ENCODE measurements around the gene MC5R. TPM values are rescaled to one million over a fixed set of nuclear protein-coding genes. Genes with fewer than 3 reads are reported as not detected.

MC5R gene
- not detected for total RNA-seq

DNA sequence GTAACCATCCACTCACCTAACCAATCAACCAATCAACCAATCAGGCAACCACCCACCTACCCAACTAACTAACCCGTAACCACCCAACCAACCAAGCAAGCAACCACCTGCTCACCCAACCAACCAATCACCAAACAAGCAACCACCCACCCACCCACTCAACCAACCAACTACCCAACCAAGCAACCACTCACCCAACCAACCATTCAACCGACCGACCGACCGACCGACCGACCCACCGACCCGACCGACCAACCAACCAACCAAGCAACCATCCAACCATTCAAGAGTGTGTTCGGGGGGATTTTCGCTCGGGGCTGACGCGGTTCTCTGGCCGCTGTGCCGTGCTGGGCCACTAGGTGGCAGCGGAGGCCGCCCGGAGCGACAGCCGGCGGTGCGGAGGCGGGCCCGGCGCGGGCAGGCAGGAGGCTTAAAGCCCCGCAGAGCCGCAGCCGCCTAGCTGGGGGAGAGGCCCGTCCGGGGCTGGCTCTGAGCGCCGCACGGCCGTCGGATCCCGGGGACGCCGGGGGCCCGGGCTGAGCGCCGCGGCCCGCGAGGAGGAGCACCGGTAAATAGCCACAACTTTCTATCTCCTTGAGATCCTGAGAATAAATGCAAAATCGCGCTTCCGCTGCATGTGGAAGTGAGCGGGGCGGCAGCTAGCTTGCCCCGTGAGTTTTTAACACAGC is at the start of gene MC5R:
Gene MC5R (plus strand): TSS at position 443 of the 689 bp plus-strand sequence. CDS start 1,617 bp downstream, outside the sequence.
- intact Hi-C loops (cut with DNase I, micrococcal nuclease) = loop anchor here (1.0 to 10.0 kb wide), 2 partner anchors 61 to 262 kb away; no protein-coding TSS in a partner anchor
- peak; percentile 83 for DNase-seq
- Mint-ChIP-seq H3K27me3 (peaks cover 30% of the 10 kb centered on the region), H3K4me1 (peaks cover 2% of the 10 kb centered on the region), H3K36me3 (ENCODE audit: low read depth) (no peaks in the 10 kb centered on the region), H3K27ac (no peak within 1 kb of the TSS), H3K4me3 (no peak within 1 kb of the TSS), H3K9me3 (ENCODE audit: low read depth) (no peaks in the 10 kb centered on the region)
- ChIA-PET CTCF (interaction anchor here (0.7 to 2.2 kb wide), 11 partner anchors 8 to 263 kb away, joined by 3 to 31 read pairs (median 3); no protein-coding TSS in a partner anchor), POLR2A (no interaction called here)
- ATAC-seq = peak; percentile 92

DNA sequence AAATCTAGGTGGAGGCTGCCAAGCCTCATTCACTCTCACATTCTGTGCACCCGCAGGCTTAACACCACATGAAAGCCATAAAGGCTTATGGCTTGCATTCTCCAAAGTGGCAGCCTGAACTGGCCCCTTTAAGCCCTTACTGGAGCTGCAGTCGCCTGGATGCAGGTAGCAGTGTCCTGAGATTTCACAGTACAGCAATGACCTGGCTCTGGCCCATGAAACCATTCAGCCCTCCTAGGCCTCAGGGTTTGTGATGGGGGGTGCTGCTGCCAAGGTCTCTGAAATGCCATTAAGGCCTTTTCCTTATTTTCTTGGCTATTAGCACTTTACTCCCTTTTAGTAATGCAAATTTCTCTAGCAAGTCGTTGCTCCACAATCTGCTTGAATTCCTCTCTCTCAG is 48.9 kb upstream of the MC5R start:
- Mint-ChIP-seq H3K36me3 (ENCODE audit: low read depth) (no peaks in the 10 kb centered on the region), H3K4me1 (no peaks in the 10 kb centered on the region), H3K4me3 (no peak overlapping the region), H3K27me3 (peaks cover 10% of the 10 kb centered on the region), H3K9me3 (ENCODE audit: low read depth) (peaks cover 10% of the 10 kb centered on the region), H3K27ac (no peak overlapping the region)
- no peak for DNase-seq
- ChIA-PET CTCF (interaction anchor here (1.6 kb wide), 1 partner anchor 15 kb away, joined by 4 read pairs; no protein-coding TSS in a partner anchor), POLR2A (no interaction called here)
- intact Hi-C loops (cut with DNase I, micrococcal nuclease) = no loop called here
- no peak for ATAC-seq

DNA sequence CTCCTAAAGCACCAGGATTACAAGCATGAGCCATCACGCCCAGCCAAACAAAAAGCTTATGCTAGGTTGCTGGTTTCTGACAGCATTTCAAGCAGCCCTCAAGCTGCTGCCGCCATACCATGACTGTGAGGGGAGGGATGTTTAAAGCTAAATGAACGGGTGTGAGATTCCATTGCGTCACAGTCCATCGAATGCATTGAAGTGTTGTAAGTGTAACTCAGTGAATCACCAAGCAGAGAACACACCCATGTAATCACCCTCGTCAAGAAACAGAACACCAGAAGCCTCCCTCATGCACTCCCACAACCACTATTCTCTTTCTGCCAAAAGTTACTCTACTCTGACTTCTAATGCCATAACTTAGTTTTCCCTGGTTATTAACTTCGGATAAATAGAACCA is 32.8 kb upstream of the MC5R start:
- H3K27me3 Mint-ChIP-seq = peaks cover 9% of the 10 kb centered on the region
- H3K9me3 Mint-ChIP-seq (ENCODE audit: low read depth) = peaks cover 2% of the 10 kb centered on the region
- H3K27ac Mint-ChIP-seq = no peak overlapping the region
- DNase-seq (no peak), ATAC-seq (no peak)
- POLR2A ChIA-PET = no interaction called here
- H3K4me1 Mint-ChIP-seq = no peaks in the 10 kb centered on the region
- H3K4me3 Mint-ChIP-seq = no peak overlapping the region
- intact Hi-C loops (cut with DNase I, micrococcal nuclease) = loop anchor here in 1 of 2 experiments (10.0 kb wide), 1 partner anchor 64 kb away; no protein-coding TSS in a partner anchor
- no peaks in the 10 kb centered on the region for H3K36me3 Mint-ChIP-seq (ENCODE audit: low read depth)
- CTCF ChIA-PET = no interaction called here

DNA sequence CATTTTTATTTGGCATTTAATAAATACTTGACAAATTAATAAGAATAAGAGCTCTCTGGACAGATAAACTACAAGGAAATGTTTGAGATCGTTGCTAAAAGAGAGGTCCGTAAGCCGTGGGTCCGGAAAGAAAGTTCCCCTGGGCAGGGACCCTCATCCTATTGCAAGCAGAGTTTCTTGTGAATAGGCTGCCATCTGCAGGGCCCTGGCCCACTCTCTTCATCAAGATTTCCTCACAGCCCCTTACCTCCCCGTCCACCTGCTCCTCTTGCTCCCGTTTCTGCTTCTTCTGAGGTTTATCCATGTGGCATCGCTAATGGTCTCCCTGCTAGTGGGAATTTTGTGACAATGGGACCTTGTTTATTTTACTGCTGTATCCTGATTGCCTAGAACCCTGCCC is 30.1 kb upstream of the MC5R start:
- no peak overlapping the region for H3K4me3 Mint-ChIP-seq
- H3K27me3 Mint-ChIP-seq = peaks cover 16% of the 10 kb centered on the region
- no peaks in the 10 kb centered on the region for H3K36me3 Mint-ChIP-seq (ENCODE audit: low read depth)
- intact Hi-C loops (cut with DNase I, micrococcal nuclease) = loop anchor here in 1 of 2 experiments (10.0 kb wide), 1 partner anchor 61 kb away; no protein-coding TSS in a partner anchor
- ChIA-PET CTCF (no interaction called here), POLR2A (no interaction called here)
- H3K4me1 Mint-ChIP-seq = no peaks in the 10 kb centered on the region
- no peak overlapping the region for H3K27ac Mint-ChIP-seq
- ATAC-seq (no peak), DNase-seq (no peak)
- no peaks in the 10 kb centered on the region for H3K9me3 Mint-ChIP-seq (ENCODE audit: low read depth)

DNA sequence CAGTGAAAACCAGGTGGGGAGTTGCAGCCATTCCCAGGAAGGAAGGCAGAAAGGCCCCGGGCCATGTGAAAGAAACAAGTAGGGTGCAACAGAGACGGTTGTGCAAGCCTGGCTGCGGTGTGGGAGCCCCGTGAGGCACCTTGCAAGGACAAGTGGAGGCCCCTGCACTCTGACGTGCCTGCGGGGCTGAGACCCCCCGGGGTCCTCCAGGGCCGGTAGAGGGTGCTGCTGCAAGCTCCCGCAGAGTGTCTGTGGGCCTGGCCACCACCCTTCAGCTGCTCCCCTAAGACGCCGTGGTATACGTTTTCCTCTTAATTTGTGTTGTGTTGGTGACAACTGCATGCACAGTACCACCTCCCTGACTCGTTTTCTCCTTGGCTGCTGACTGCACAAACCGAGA is 27.4 kb upstream of the MC5R start:
- H3K36me3 Mint-ChIP-seq (ENCODE audit: low read depth) = no peaks in the 10 kb centered on the region
- ChIA-PET CTCF (no interaction called here), POLR2A (no interaction called here)
- H3K9me3 Mint-ChIP-seq (ENCODE audit: low read depth) = no peaks in the 10 kb centered on the region
- DNase-seq = no peak
- no peak for ATAC-seq
- intact Hi-C loops (cut with DNase I, micrococcal nuclease) = loop anchor here (5.0 to 10.0 kb wide), 2 partner anchors 49 to 58 kb away; no protein-coding TSS in a partner anchor
- no peak overlapping the region for H3K27ac Mint-ChIP-seq
- no peak overlapping the region for H3K4me3 Mint-ChIP-seq
- H3K27me3 Mint-ChIP-seq = peaks cover 22% of the 10 kb centered on the region
- peaks cover 5% of the 10 kb centered on the region for H3K4me1 Mint-ChIP-seq

DNA sequence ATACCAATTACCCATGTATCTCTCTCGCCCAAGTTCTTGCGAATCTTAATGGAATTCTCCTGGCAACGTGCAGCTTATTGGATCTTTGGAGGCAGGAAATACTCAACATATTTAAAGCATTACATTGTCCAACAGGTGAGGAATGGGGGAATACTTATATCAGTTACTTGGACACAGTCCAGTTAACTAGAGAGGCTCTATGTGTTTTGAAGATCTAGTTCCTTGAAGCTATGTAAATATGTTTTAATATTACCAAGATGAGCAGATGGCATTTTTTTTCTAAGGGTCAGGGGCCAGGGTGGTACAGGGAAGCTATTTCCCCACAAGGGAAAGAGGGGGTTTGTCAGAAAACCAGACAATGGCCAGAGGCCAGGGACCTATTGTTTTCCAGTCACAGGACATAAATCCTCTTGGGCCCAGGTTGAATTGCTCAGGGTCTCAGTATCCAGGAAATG is 26.8 kb upstream of the MC5R start:
- Mint-ChIP-seq H3K9me3 (ENCODE audit: low read depth) (no peaks in the 10 kb centered on the region), H3K27me3 (peaks cover 25% of the 10 kb centered on the region), H3K4me3 (no peak overlapping the region), H3K27ac (no peak overlapping the region), H3K36me3 (ENCODE audit: low read depth) (no peaks in the 10 kb centered on the region), H3K4me1 (peaks cover 5% of the 10 kb centered on the region)
- intact Hi-C loops (cut with DNase I, micrococcal nuclease) = loop anchor here (5.0 to 10.0 kb wide), 2 partner anchors 50 to 58 kb away; no protein-coding TSS in a partner anchor
- ChIA-PET CTCF (interaction anchor here (0.6 to 0.8 kb wide), 3 partner anchors 16 to 314 kb away, joined by 3 read pairs; no protein-coding TSS in a partner anchor), POLR2A (no interaction called here)
- DNase-seq (no peak), ATAC-seq (no peak)

DNA sequence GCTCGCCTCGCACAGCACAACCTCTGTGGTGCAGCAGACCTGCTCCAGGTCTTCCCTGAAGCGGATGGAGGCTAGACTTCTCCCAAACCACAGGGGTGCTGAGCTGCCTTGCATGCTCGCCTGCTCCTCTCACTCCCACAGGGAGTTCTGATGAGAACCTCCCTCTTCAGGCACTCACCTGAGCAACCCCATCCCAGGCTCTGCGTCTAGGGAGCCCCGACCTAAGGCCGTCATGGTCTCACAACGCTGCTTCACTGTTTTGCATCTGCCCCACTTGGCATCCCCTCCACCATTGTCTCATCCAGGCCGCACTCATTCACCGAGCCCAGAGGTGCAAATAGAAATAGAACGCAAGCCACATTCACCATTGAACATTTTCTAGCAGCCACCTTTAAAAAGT is 24.6 kb upstream of the MC5R start:
- ATAC-seq (no peak), DNase-seq (no peak)
- no peaks in the 10 kb centered on the region for H3K36me3 Mint-ChIP-seq (ENCODE audit: low read depth)
- H3K27me3 Mint-ChIP-seq = peaks cover 39% of the 10 kb centered on the region
- POLR2A ChIA-PET = no interaction called here
- no peaks in the 10 kb centered on the region for H3K9me3 Mint-ChIP-seq (ENCODE audit: low read depth)
- H3K4me3 Mint-ChIP-seq = no peak overlapping the region
- intact Hi-C loops (cut with DNase I, micrococcal nuclease) = loop anchor here (5.0 to 10.0 kb wide), 2 partner anchors 52 to 55 kb away; no protein-coding TSS in a partner anchor
- H3K27ac Mint-ChIP-seq = no peak overlapping the region
- CTCF ChIA-PET = no interaction called here
- peaks cover 5% of the 10 kb centered on the region for H3K4me1 Mint-ChIP-seq

DNA sequence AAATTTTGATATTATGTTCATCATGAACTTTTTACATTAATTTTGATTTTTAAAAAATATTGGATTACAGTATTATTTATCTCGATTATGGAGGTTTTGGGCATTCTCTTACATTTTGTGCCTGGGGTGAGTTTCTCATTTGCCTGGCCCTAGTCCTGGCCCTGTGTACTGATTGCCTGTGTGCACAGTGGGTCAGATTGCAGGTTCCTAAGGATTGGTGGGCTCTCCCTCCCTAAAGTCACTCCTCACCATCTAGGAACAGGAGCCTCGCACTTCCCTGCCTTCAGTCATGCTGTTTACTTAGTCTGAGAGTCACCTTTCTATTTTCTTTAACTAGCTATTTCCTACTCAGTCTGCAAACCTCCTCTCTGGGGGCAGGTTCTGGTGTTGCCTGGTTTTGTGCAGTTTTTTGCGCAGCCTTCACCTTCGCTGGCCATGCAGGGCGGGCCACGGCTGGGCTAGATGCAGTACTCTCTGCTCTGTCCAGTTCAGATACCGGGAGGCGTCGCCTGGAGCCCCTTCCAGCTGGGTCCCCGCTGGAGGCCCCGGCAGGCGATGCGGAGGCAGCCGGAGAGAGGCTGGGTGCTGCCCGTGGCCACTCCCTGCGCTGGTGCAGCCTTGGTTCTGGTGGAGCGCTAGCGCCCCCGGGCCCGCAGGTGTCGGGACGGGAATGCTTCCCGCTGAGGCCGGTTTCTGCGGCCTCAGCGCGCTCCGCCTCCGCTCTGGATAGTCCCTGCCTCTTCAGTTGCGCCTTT is 23.3 kb upstream of the MC5R start:
- ChIA-PET POLR2A (no interaction called here), CTCF (interaction anchor here (0.7 to 0.8 kb wide), 2 partner anchors 12 to 51 kb away, joined by 3 to 6 read pairs; no protein-coding TSS in a partner anchor)
- Mint-ChIP-seq H3K4me1 (peaks cover 5% of the 10 kb centered on the region), H3K4me3 (peak overlapping the region; percentile 48), H3K27ac (no peak overlapping the region), H3K9me3 (ENCODE audit: low read depth) (no peaks in the 10 kb centered on the region), H3K27me3 (peaks cover 51% of the 10 kb centered on the region), H3K36me3 (ENCODE audit: low read depth) (no peaks in the 10 kb centered on the region)
- intact Hi-C loops (cut with DNase I, micrococcal nuclease) = loop anchor here (1.0 to 10.0 kb wide), 5 partner anchors 56 to 584 kb away; no protein-coding TSS in a partner anchor
- DNase-seq (peak; percentile 80), ATAC-seq (peak; percentile 99)

DNA sequence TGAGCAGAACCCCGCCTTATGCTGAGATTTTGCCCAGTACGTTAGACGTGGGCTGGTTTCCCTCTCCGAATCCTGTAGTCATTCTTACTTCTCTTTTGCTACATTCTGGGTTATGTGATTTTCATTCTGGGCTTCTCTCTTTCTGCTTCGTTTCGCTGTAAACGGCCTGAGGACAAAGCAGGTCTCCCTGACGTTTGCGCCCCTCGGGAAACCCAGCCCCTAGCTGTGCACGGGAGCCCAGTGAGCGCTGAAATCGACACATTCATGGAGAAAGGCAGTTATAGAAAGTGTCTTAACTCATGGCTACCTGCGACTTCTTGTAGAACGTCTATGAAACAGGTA is 22.7 kb upstream of the MC5R start:
- no peak for DNase-seq
- peaks cover 54% of the 10 kb centered on the region for H3K27me3 Mint-ChIP-seq
- ATAC-seq = no peak
- H3K9me3 Mint-ChIP-seq (ENCODE audit: low read depth) = no peaks in the 10 kb centered on the region
- ChIA-PET POLR2A (no interaction called here), CTCF (interaction anchor here (1.0 kb wide), 1 partner anchor 30 kb away, joined by 3 read pairs; no protein-coding TSS in a partner anchor)
- no peaks in the 10 kb centered on the region for H3K36me3 Mint-ChIP-seq (ENCODE audit: low read depth)
- intact Hi-C loops (cut with DNase I, micrococcal nuclease) = loop anchor here (1.0 to 10.0 kb wide), 5 partner anchors 56 to 585 kb away; no protein-coding TSS in a partner anchor
- peak overlapping the region; percentile 48 for H3K4me3 Mint-ChIP-seq
- peaks cover 5% of the 10 kb centered on the region for H3K4me1 Mint-ChIP-seq
- H3K27ac Mint-ChIP-seq = no peak overlapping the region

DNA sequence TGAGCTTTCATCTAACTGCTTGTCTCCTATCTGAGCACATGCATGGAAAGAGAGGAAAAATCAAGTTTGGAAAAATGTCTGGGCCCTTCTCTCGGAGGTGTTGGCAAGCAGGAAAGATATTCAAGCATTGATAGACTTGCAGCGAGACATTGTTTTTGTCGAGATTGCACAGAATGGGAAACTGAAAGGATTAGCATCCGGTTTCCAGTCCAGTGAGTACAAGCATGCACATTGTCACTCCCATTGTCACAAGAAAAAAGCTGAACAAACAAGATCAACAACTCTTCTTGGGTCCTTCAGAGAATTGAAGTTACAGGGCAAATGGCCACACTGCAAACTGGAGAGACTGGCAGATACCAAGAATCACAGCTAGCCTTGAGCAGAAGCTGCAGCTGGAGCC is 19.6 kb upstream of the MC5R start:
- Mint-ChIP-seq H3K36me3 (ENCODE audit: low read depth) (no peaks in the 10 kb centered on the region), H3K4me3 (no peak overlapping the region), H3K27ac (no peak overlapping the region), H3K9me3 (ENCODE audit: low read depth) (no peaks in the 10 kb centered on the region), H3K4me1 (peaks cover 5% of the 10 kb centered on the region), H3K27me3 (peaks cover 43% of the 10 kb centered on the region)
- DNase-seq (no peak), ATAC-seq (no peak)
- POLR2A ChIA-PET = no interaction called here
- CTCF ChIA-PET = interaction anchor here (3.8 kb wide), 1 partner anchor 8 kb away, joined by 28 read pairs; no protein-coding TSS in a partner anchor
- intact Hi-C loops (cut with DNase I, micrococcal nuclease) = loop anchor here (5.0 to 10.0 kb wide), 4 partner anchors 60 to 250 kb away; no protein-coding TSS in a partner anchor

DNA sequence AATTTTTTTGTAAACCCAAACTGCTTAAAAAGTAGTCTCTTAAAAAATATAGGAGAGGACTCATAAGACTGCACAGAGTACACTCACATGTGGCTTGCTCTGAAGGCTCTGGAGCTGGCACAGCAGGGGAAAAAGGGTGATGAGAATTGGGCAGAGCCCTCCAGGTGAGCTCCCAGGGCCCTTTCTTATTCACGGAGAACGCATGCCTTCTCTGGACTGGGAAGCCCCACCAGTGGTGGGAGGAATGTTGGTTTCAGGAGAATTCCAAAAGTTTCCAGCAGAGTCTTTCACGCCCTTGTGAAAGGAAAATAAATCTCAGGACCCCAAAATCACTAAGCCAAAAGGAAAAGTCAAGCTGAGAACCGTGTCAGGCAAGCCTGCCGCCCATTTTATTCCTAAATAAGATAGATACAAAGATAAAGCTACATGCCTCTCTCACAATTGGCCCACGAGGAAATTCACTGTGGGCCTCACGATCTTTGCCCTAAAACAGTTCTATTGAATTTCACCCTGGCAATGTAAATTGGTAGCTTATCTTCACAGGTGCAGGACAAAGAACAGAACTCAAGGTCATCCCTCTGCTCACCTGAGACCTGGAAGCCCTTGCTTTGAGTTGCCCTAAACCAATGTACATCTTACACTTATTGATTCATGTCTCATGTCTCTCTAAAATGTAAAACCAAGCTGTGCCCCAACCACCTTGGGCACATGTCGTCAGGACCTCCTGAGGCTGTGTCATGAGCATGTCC is 15.5 kb upstream of the MC5R start:
- no peak overlapping the region for H3K27ac Mint-ChIP-seq
- intact Hi-C loops (cut with DNase I, micrococcal nuclease) = loop anchor here (10.0 kb wide), 3 partner anchors 64 to 254 kb away; no protein-coding TSS in a partner anchor
- no peaks in the 10 kb centered on the region for H3K4me1 Mint-ChIP-seq
- DNase-seq (no peak), ATAC-seq (no peak)
- ChIA-PET CTCF (interaction anchor here (0.5 kb wide), 1 partner anchor 34 kb away, joined by 3 read pairs; no protein-coding TSS in a partner anchor), POLR2A (no interaction called here)
- no peaks in the 10 kb centered on the region for H3K9me3 Mint-ChIP-seq (ENCODE audit: low read depth)
- no peak overlapping the region for H3K4me3 Mint-ChIP-seq
- H3K36me3 Mint-ChIP-seq (ENCODE audit: low read depth) = no peaks in the 10 kb centered on the region
- H3K27me3 Mint-ChIP-seq = peaks cover 23% of the 10 kb centered on the region
